ENCODE results near the gene C16orf90. TPM values are rescaled to one million over a fixed set of nuclear protein-coding genes. Genes with fewer than 3 reads are reported as not detected.

C16orf90 gene
- total and polyA plus RNA-seq, 2 donors (not counting 1 experiment from before 2014, with no cell fraction given), result not detected

- WGBS (ENCODE audit: insufficient coverage), result 18% methylated on average over 10 of the region's 10 CpGs
- CTCF ChIA-PET, result interaction anchor here (0.7 to 1.1 kb wide), 2 partner anchors 58 to 192 kb away, joined by 4 to 6 read pairs; partner anchors contain the start of genes ZNF174 and ZSCAN32
- H3K4me2 ChIP-seq (replicated peaks; ENCODE audit: low read depth, low read length, poor library complexity, severe bottlenecking), result peak overlapping the region; percentile 93
- ATAC-seq (ENCODE audit: low read depth) (no peak), DNase-seq (peak; percentile 38)
- no peak for TF ChIP-seq EZH2 (IDR thresholded peaks at IDR 0.05; ENCODE audit: borderline replicate concordance, insufficient read depth, low read depth, low read length, poor library complexity, severe bottlenecking)
- no peak for TF ChIP-seq CTCF (IDR thresholded peaks at IDR 0.05)
- Mint-ChIP-seq H3K4me3 (peak overlapping the region; percentile 92), H3K27ac (peak overlapping the region; percentile 89), H3K4me1 (peaks cover 54% of the 10 kb centered on the region), H3K9me3 (ENCODE audit: insufficient read depth) (no peaks in the 10 kb centered on the region), H3K27me3 (no peaks in the 10 kb centered on the region)
- POLR2A ChIA-PET, result interaction anchor here (0.6 kb wide), 1 partner anchor 69 kb away, joined by 3 read pairs; no protein-coding TSS in a partner anchor
- intact Hi-C loops (cut with micrococcal nuclease), result loop anchor here (1.0 to 5.0 kb wide), 4 partner anchors 153 to 813 kb away; partner anchors contain the start of genes SLX4 and TFAP4
- H3K27ac ChIP-seq (ENCODE audit: low read length in 2 of 2), result peak overlapping the region; percentile 49 to 95
- H4K20me1 ChIP-seq (ENCODE audit: control insufficient read depth, insufficient read depth, low read length, poor library complexity, severe bottlenecking), result peaks cover 31% of the 10 kb centered on the region
- H3K27me3 ChIP-seq (replicated peaks in 1 of 4; ENCODE audit: control extremely low read depth in 1 of 4, control insufficient read depth in 3 of 4, insufficient read depth in 4 of 4, low read length in 3 of 4), result no peaks in the 10 kb centered on the region
- H3K4me3 ChIP-seq (ENCODE audit: control extremely low read depth in 1 of 5, extremely low read depth in 1 of 5, insufficient read depth in 1 of 5, low read depth in 2 of 5, low read length in 4 of 5), result peak overlapping the region; percentile 34 to 86 (median 73)
- H3K4me1 ChIP-seq (ENCODE audit: control insufficient read depth in 2 of 2, insufficient read depth in 2 of 2, low read length in 2 of 2), result peaks cover 28 to 39% of the 10 kb centered on the region in 2 donors
- H3K9ac ChIP-seq (ENCODE audit: low read length), result peak overlapping the region; percentile 89
- peaks cover 70% of the 10 kb centered on the region for H3K79me2 ChIP-seq (ENCODE audit: control insufficient read depth, insufficient read depth, low read length)
- H2AFZ ChIP-seq (ENCODE audit: insufficient read depth, low read depth, low read length, poor library complexity, severe bottlenecking), result peak overlapping the region; percentile 92
- H3K9me3 ChIP-seq (ENCODE audit: control extremely low read depth in 1 of 3, control insufficient read depth in 2 of 3, insufficient read depth in 1 of 3, low read length in 2 of 3), result no peaks in the 10 kb centered on the region
- H3K36me3 ChIP-seq (replicated peaks in 1 of 2; ENCODE audit: control extremely low read depth in 1 of 2, control insufficient read depth in 1 of 2, extremely low read depth in 1 of 2, insufficient read depth in 2 of 2, low read length in 1 of 2), result no peaks in the 10 kb centered on the region
Observed at GRCh38 chr16:3458852-3459361, 36.4 kb downstream of the C16orf90 start.

GRCh38 chr16:3458278-3458851 is 36.9 kb downstream of the C16orf90 start:
- DNase-seq (no peak), ATAC-seq (ENCODE audit: low read depth) (no peak)
- no peaks in the 10 kb centered on the region for H3K9me3 ChIP-seq (ENCODE audit: control extremely low read depth in 1 of 3, control insufficient read depth in 2 of 3, insufficient read depth in 1 of 3, low read length in 2 of 3)
- intact Hi-C loops (cut with micrococcal nuclease), result loop anchor here (1.0 to 5.0 kb wide), 4 partner anchors 154 to 814 kb away; partner anchors contain the start of genes SLX4 and TFAP4
- H3K4me2 ChIP-seq (replicated peaks; ENCODE audit: low read depth, low read length, poor library complexity, severe bottlenecking), result peak overlapping the region; percentile 93
- TF ChIP-seq EZH2 (IDR thresholded peaks at IDR 0.05; ENCODE audit: borderline replicate concordance, insufficient read depth, low read depth, low read length, poor library complexity, severe bottlenecking), result no peak
- peak; percentile 1 for TF ChIP-seq CTCF (IDR thresholded peaks at IDR 0.05)
- Mint-ChIP-seq H3K4me3 (peak overlapping the region; percentile 92), H3K27ac (peak overlapping the region; percentile 89), H3K4me1 (peaks cover 51% of the 10 kb centered on the region), H3K9me3 (ENCODE audit: insufficient read depth) (no peaks in the 10 kb centered on the region), H3K27me3 (no peaks in the 10 kb centered on the region)
- peaks cover 65% of the 10 kb centered on the region for H3K79me2 ChIP-seq (ENCODE audit: control insufficient read depth, insufficient read depth, low read length)
- under 1% methylated on average over 44 of the region's 47 CpGs for WGBS (ENCODE audit: insufficient coverage)
- H3K27me3 ChIP-seq (replicated peaks in 1 of 4; ENCODE audit: control extremely low read depth in 1 of 4, control insufficient read depth in 3 of 4, insufficient read depth in 4 of 4, low read length in 3 of 4), result no peaks in the 10 kb centered on the region
- peak overlapping the region; percentile 34 to 86 (median 73) for H3K4me3 ChIP-seq (ENCODE audit: control extremely low read depth in 1 of 5, extremely low read depth in 1 of 5, insufficient read depth in 1 of 5, low read depth in 2 of 5, low read length in 4 of 5)
- peaks cover 28 to 39% of the 10 kb centered on the region in 2 donors for H3K4me1 ChIP-seq (ENCODE audit: control insufficient read depth in 2 of 2, insufficient read depth in 2 of 2, low read length in 2 of 2)
- H4K20me1 ChIP-seq (ENCODE audit: control insufficient read depth, insufficient read depth, low read length, poor library complexity, severe bottlenecking), result peaks cover 29% of the 10 kb centered on the region
- H3K36me3 ChIP-seq (replicated peaks in 1 of 2; ENCODE audit: control extremely low read depth in 1 of 2, control insufficient read depth in 1 of 2, extremely low read depth in 1 of 2, insufficient read depth in 2 of 2, low read length in 1 of 2), result no peaks in the 10 kb centered on the region
- CTCF ChIA-PET, result interaction anchor here (0.7 to 1.1 kb wide), 2 partner anchors 57 to 191 kb away, joined by 4 to 6 read pairs; partner anchors contain the start of genes ZNF174 and ZSCAN32
- peak overlapping the region; percentile 92 for H2AFZ ChIP-seq (ENCODE audit: insufficient read depth, low read depth, low read length, poor library complexity, severe bottlenecking)
- peak overlapping the region; percentile 89 for H3K9ac ChIP-seq (ENCODE audit: low read length)
- POLR2A ChIA-PET, result interaction anchor here (1.5 kb wide), 1 partner anchor 57 kb away, joined by 12 read pairs; the partner anchor contains the start of genes ZNF174 and ZSCAN32
- peak overlapping the region; percentile 49 to 95 for H3K27ac ChIP-seq (ENCODE audit: low read length in 2 of 2)

All from B cell (primary cell).